Measurements from ENCODE around the gene TTC39A. TPM values are rescaled to one million over a fixed set of nuclear protein-coding genes. Genes with fewer than 3 reads are reported as not detected.

Gene TTC39A
- total RNA-seq, 4 donors from 2014 or later = 0.26 to 2.5 (median 1.3) TPM

GRCh38 chr1:51281807-51282206 lies 48.6 kb downstream of the TTC39A start:
- Histone ChIP-seq H3K9me3 (no peaks in the 10 kb centered on the region), H3K4me3 (no peak overlapping the region), H3K27me3 (no peaks in the 10 kb centered on the region), H3K4me1 (no peaks in the 10 kb centered on the region), H3K36me3 (no peaks in the 10 kb centered on the region), H3K27ac (no peak overlapping the region)
- intact Hi-C loops (cut with DNase I; ENCODE audit: low total_unique reads) = no loop called here
- TF ChIP-seq POLR2A (IDR thresholded peaks at IDR 0.05) = no peak
- no peak for TF ChIP-seq CTCF (IDR thresholded peaks at IDR 0.05)
- no peak for DNase-seq

- H3K36me3 ChIP-seq = no peaks in the 10 kb centered on the region
- DNase-seq = no peak
- TF ChIP-seq POLR2A (IDR thresholded peaks at IDR 0.05) = no peak
- no peak for TF ChIP-seq CTCF (IDR thresholded peaks at IDR 0.05)
- no peak overlapping the region for H3K4me3 ChIP-seq
- H3K4me1 ChIP-seq = no peaks in the 10 kb centered on the region
- intact Hi-C loops (cut with DNase I; ENCODE audit: low total_unique reads) = no loop called here
- no peak overlapping the region for H3K27ac ChIP-seq
- no peaks in the 10 kb centered on the region for H3K9me3 ChIP-seq
- H3K27me3 ChIP-seq = no peaks in the 10 kb centered on the region
Observed at GRCh38 chr1:51280321-51280978, 49.9 kb downstream of the TTC39A start.

- no peak for TF ChIP-seq CTCF (IDR thresholded peaks at IDR 0.05)
- no peak for TF ChIP-seq POLR2A (IDR thresholded peaks at IDR 0.05)
- H3K36me3 ChIP-seq = no peaks in the 10 kb centered on the region
- intact Hi-C loops (cut with DNase I; ENCODE audit: low total_unique reads) = loop anchor here (10.0 kb wide), 1 partner anchor 81 kb away; no protein-coding TSS in a partner anchor
Observed at GRCh38 chr1:51276286-51276685, 54.1 kb downstream of the TTC39A start.

GRCh38 chr1:51274676-51275075 lies 55.7 kb downstream of the TTC39A start:
- no peak for DNase-seq
- H3K27ac ChIP-seq = no peak overlapping the region
- H3K4me3 ChIP-seq = no peak overlapping the region
- TF ChIP-seq CTCF (IDR thresholded peaks at IDR 0.05) = no peak
- TF ChIP-seq POLR2A (IDR thresholded peaks at IDR 0.05) = no peak
- no peaks in the 10 kb centered on the region for H3K27me3 ChIP-seq
- no peaks in the 10 kb centered on the region for H3K4me1 ChIP-seq
- H3K36me3 ChIP-seq = no peaks in the 10 kb centered on the region
- H3K9me3 ChIP-seq = no peaks in the 10 kb centered on the region
- intact Hi-C loops (cut with DNase I; ENCODE audit: low total_unique reads) = loop anchor here (10.0 kb wide), 1 partner anchor 80 kb away; no protein-coding TSS in a partner anchor

More at GRCh38 chr1:51276286-51276685, 54.1 kb downstream of the TTC39A start:
- no peak overlapping the region for H3K27ac ChIP-seq
- no peak for DNase-seq
- no peaks in the 10 kb centered on the region for H3K27me3 ChIP-seq
- no peaks in the 10 kb centered on the region for H3K4me1 ChIP-seq
- no peaks in the 10 kb centered on the region for H3K9me3 ChIP-seq
- no peak overlapping the region for H3K4me3 ChIP-seq

GRCh38 chr1:51272916-51273315 lies 57.4 kb downstream of the TTC39A start:
- Histone ChIP-seq H3K36me3 (no peaks in the 10 kb centered on the region), H3K4me1 (no peaks in the 10 kb centered on the region), H3K27ac (no peak overlapping the region), H3K4me3 (no peak overlapping the region), H3K27me3 (no peaks in the 10 kb centered on the region), H3K9me3 (no peaks in the 10 kb centered on the region)
- TF ChIP-seq CTCF (IDR thresholded peaks at IDR 0.05) (no peak), POLR2A (IDR thresholded peaks at IDR 0.05) (no peak)
- intact Hi-C loops (cut with DNase I; ENCODE audit: low total_unique reads) = loop anchor here (10.0 kb wide), 1 partner anchor 78 kb away; no protein-coding TSS in a partner anchor
- DNase-seq = no peak

Data from uterus (tissue), 4 donors.